Measurements from ENCODE around the gene PRDM15.
"Not testable (repeated sequence)": the region's sequence is repeated elsewhere in the genome, so short reads cannot be mapped to it uniquely, and the experiment has no call there.

The PRDM15 gene

GRCh38 chr21:41795726-41796125 lies 83.4 kb downstream of the PRDM15 start:
- no peak for DNase-seq
- peaks cover 23% of the 10 kb centered on the region for H3K36me3 ChIP-seq

GRCh38 chr21:41794600-41794999 lies 84.5 kb downstream of the PRDM15 start:
- no peak overlapping the region for H3K27ac ChIP-seq
- no peak for DNase-seq
- no peak overlapping the region for H3K4me3 ChIP-seq (ENCODE audit: low read depth, low read length)
- TF ChIP-seq, protein P1, sequence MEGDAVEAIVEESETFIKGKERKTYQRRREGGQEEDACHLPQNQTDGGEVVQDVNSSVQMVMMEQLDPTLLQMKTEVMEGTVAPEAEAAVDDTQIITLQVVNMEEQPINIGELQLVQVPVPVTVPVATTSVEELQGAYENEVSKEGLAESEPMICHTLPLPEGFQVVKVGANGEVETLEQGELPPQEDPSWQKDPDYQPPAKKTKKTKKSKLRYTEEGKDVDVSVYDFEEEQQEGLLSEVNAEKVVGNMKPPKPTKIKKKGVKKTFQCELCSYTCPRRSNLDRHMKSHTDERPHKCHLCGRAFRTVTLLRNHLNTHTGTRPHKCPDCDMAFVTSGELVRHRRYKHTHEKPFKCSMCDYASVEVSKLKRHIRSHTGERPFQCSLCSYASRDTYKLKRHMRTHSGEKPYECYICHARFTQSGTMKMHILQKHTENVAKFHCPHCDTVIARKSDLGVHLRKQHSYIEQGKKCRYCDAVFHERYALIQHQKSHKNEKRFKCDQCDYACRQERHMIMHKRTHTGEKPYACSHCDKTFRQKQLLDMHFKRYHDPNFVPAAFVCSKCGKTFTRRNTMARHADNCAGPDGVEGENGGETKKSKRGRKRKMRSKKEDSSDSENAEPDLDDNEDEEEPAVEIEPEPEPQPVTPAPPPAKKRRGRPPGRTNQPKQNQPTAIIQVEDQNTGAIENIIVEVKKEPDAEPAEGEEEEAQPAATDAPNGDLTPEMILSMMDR (IDR thresholded peaks at IDR 0.05; ENCODE audit: low read depth, low read length): no peak
- no peaks in the 10 kb centered on the region for H3K27me3 ChIP-seq (ENCODE audit: insufficient read depth, low read depth, severe bottlenecking)
- peaks cover 13% of the 10 kb centered on the region for H3K36me3 ChIP-seq
- H3K9me3 ChIP-seq (ENCODE audit: severe bottlenecking): peaks cover 12% of the 10 kb centered on the region

More at GRCh38 chr21:41795726-41796125, 83.4 kb downstream of the PRDM15 start:
- TF ChIP-seq, protein P1 (IDR thresholded peaks at IDR 0.05; ENCODE audit: low read depth, low read length): no peak
- H3K4me3 ChIP-seq (ENCODE audit: low read depth, low read length): no peak overlapping the region
- H3K27me3 ChIP-seq (ENCODE audit: insufficient read depth, low read depth, severe bottlenecking): no peaks in the 10 kb centered on the region
- H3K27ac ChIP-seq: no peak overlapping the region
- peaks cover 12% of the 10 kb centered on the region for H3K9me3 ChIP-seq (ENCODE audit: severe bottlenecking)

- no peak for DNase-seq
- Histone ChIP-seq H3K27me3 (ENCODE audit: insufficient read depth, low read depth, severe bottlenecking) (no peaks in the 10 kb centered on the region), H3K4me3 (ENCODE audit: low read depth, low read length) (no peak overlapping the region), H3K27ac (no peak overlapping the region), H3K9me3 (ENCODE audit: severe bottlenecking) (peaks cover 12% of the 10 kb centered on the region), H3K36me3 (no peaks in the 10 kb centered on the region)
- TF ChIP-seq, protein P1 (IDR thresholded peaks at IDR 0.05; ENCODE audit: low read depth, low read length): no peak
Observed at GRCh38 chr21:41792711-41793110, 86.4 kb downstream of the PRDM15 start.

- Histone ChIP-seq H3K4me3 (ENCODE audit: low read depth, low read length) (no peak overlapping the region), H3K27ac (no peak overlapping the region), H3K36me3 (no peaks in the 10 kb centered on the region), H3K9me3 (ENCODE audit: severe bottlenecking) (peaks cover 2% of the 10 kb centered on the region), H3K27me3 (ENCODE audit: insufficient read depth, low read depth, severe bottlenecking) (no peaks in the 10 kb centered on the region)
- TF ChIP-seq, protein P1 (IDR thresholded peaks at IDR 0.05; ENCODE audit: low read depth, low read length): no peak
- no peak for DNase-seq
Observed at GRCh38 chr21:41786509-41786987, 92.6 kb downstream of the PRDM15 start.

DNA sequence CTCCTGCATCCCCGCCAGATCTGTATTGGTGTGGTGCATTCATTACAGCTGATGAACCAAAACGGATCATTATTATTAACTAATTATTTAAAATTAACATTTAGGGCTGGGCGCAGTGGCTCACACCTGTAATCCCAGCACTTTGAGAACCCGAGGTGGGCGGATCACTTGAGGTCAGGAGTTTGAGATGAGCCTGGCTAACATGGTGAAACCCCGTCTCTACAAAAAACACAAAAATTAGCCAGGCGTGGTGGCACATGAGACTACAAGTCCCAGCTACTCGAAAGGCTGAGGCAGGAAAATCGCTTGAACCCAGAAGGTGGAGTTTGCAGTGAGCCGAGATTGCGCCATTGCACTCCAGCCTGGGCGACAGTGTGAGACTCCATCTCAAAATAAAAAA lies 93.9 kb downstream of the PRDM15 start:
- not testable (repeated sequence) for DNase-seq; H3K9me3 ChIP-seq (ENCODE audit: severe bottlenecking); H3K27me3 ChIP-seq (ENCODE audit: insufficient read depth, low read depth, severe bottlenecking); H3K27ac ChIP-seq; H3K36me3 ChIP-seq; H3K4me3 ChIP-seq (ENCODE audit: low read depth, low read length)

- DNase-seq: no peak
- Histone ChIP-seq H3K9me3 (ENCODE audit: severe bottlenecking) (no peaks in the 10 kb centered on the region), H3K4me3 (ENCODE audit: low read depth, low read length) (no peak overlapping the region), H3K27me3 (ENCODE audit: insufficient read depth, low read depth, severe bottlenecking) (no peaks in the 10 kb centered on the region), H3K27ac (no peak overlapping the region), H3K36me3 (no peaks in the 10 kb centered on the region)
- TF ChIP-seq, protein P1 (IDR thresholded peaks at IDR 0.05; ENCODE audit: low read depth, low read length): no peak
Observed at GRCh38 chr21:41784456-41785102, 94.6 kb downstream of the PRDM15 start.
